Activated CD4-positive, CD25-positive, alpha-beta regulatory T cell treated with anti-CD3 and anti-CD28 coated beads, Interleukin-2, amount 50 U/mL, for 72 hours (primary cell): ENCODE data around the gene ALG8.
A peak's percentile ranks its signal among the peaks of the same experiment; 100 is the strongest.
"Not testable (repeated sequence)": the region's sequence is repeated elsewhere in the genome, so short reads cannot be mapped to it uniquely, and the experiment has no call there.

ENCODE experiments used
- DNase-seq: peaks from one replicate; pipeline ENCODE4 v3.0.0; 2021

ALG8 gene

GRCh38 chr11:78139422-78140391, at the start of gene ALG8:
ALG8 (minus strand) TSS chr11:78139626; CDS start chr11:78139588, 38 bp downstream.
- peak; percentile 95 for DNase-seq

- DNase-seq: peak; percentile 94
Measured at GRCh38 chr11:78188286-78189173, 49.1 kb upstream of the ALG8 start, which contains the start of the genes KCTD21 and USP35. KCTD21 (minus strand) TSS chr11:78188626; CDS start chr11:78174554, 14,072 bp downstream. USP35 (plus strand) TSS chr11:78188919; CDS start chr11:78196246, 7,327 bp downstream.

GRCh38 chr11:78187366-78188285, 48.2 kb upstream of the ALG8 start:
- no peak for DNase-seq

- no peak for DNase-seq
Measured at GRCh38 chr11:78181185-78181584, 41.8 kb upstream of the ALG8 start.

- DNase-seq: no peak
Measured at GRCh38 chr11:78180751-78181150, 41.3 kb upstream of the ALG8 start.

GRCh38 chr11:78179459-78180071, 40.1 kb upstream of the ALG8 start:
- no peak for DNase-seq

GRCh38 chr11:78177216-78177615, 37.8 kb upstream of the ALG8 start:
- no peak for DNase-seq

GRCh38 chr11:78176605-78177141, 37.2 kb upstream of the ALG8 start:
- DNase-seq: no peak

- DNase-seq: not testable (repeated sequence)
Measured at GRCh38 chr11:78175862-78176261, 36.4 kb upstream of the ALG8 start.

- no peak for DNase-seq
Measured at GRCh38 chr11:78171951-78172350, 32.5 kb upstream of the ALG8 start.

GRCh38 chr11:78170874-78171549, 31.6 kb upstream of the ALG8 start:
- no peak for DNase-seq

GRCh38 chr11:78170413-78170812, 31.0 kb upstream of the ALG8 start:
- DNase-seq: no peak

- DNase-seq: no peak
Measured at GRCh38 chr11:78168539-78169477, 29.4 kb upstream of the ALG8 start.

GRCh38 chr11:78166855-78167469, 27.5 kb upstream of the ALG8 start:
- no peak for DNase-seq

GRCh38 chr11:78164471-78164870, 25.0 kb upstream of the ALG8 start:
- DNase-seq: no peak

GRCh38 chr11:78163828-78164227, 24.4 kb upstream of the ALG8 start:
- no peak for DNase-seq

- no peak for DNase-seq
Measured at GRCh38 chr11:78161962-78162371, 22.5 kb upstream of the ALG8 start.

- no peak for DNase-seq
Measured at GRCh38 chr11:78161346-78161745, 21.9 kb upstream of the ALG8 start.

- DNase-seq: no peak
Measured at GRCh38 chr11:78160557-78160956, 21.1 kb upstream of the ALG8 start.
